Osteocyte (in vitro differentiated cells): Measurements from ENCODE around the gene RFC3. TPM values are rescaled to one million over a fixed set of nuclear protein-coding genes. Genes with fewer than 3 reads are reported as not detected.
A peak's percentile ranks its signal among the peaks of the same experiment; 100 is the strongest.

Experiments used
- DNase-seq: peaks from one replicate; pipeline ENCODE4 v3.0.0; 2021; ENCODE audit warnings: mixed read lengths; ENCODE audit not compliant: unreplicated experiment; ENCODE audit errors: extremely low spot score
- H3K27ac Mint-ChIP-seq: one replicate; pipeline ENCODE4 v1.8.0; 2021; ENCODE audit warnings: mild to moderate bottlenecking, mixed read lengths; ENCODE audit not compliant: unreplicated experiment
- H3K27me3 Mint-ChIP-seq: one replicate; pipeline ENCODE4 v1.8.0; 2021; ENCODE audit warnings: mixed read lengths; ENCODE audit not compliant: unreplicated experiment
- H3K36me3 Mint-ChIP-seq: one replicate; pipeline ENCODE4 v1.8.0; 2021; ENCODE audit warnings: mixed read lengths; ENCODE audit not compliant: unreplicated experiment
- H3K4me1 Mint-ChIP-seq: one replicate; pipeline ENCODE4 v1.8.0; 2021; ENCODE audit warnings: mixed read lengths; ENCODE audit not compliant: unreplicated experiment
- H3K4me3 Mint-ChIP-seq: one replicate; pipeline ENCODE4 v1.8.0; 2021; ENCODE audit warnings: mild to moderate bottlenecking, moderate library complexity, mixed read lengths; ENCODE audit not compliant: unreplicated experiment
- H3K9me3 Mint-ChIP-seq: one replicate; pipeline ENCODE4 v1.8.0; 2021; ENCODE audit warnings: mixed read lengths; ENCODE audit not compliant: unreplicated experiment
- total RNA-seq: library from RNA; stranded (reverse); gene quantifications from 2 replicates; pipeline ENCODE4 v1.2.1, GENCODE V29; 2021
- TF ChIP-seq, protein P1 (sequence below): fragments of 200-600 bp; sonication (generic); IDR thresholded peaks from 2 replicates; pipeline ENCODE4 v1.5.0; 2021; ENCODE audit warnings: antibody characterized with exemption, mild to moderate bottlenecking, moderate library complexity

RFC3 gene
- total RNA-seq, 1 donor from 2014 or later = 7.1 TPM

DNA sequence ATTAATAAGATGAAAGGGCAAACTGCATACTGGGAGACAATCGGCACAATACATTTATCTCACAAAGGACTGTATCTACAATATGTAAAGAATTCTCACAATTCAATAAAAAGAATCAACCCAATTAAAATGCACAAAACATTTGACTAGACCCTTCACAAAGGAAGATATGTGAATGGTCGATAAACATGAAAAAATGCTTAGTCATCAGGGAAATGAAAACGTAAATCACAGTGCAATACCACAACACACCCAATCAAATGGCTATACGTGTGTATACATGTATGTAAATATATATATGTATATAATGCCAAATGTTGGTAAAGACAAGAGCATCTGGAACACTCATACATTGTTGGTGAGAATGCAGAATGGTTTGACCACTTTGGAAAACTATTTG is 21.9 kb upstream of the RFC3 start:
- Mint-ChIP-seq H3K4me3 (no peak overlapping the region), H3K27ac (no peak overlapping the region), H3K36me3 (no peaks in the 10 kb centered on the region), H3K9me3 (peaks cover 3% of the 10 kb centered on the region), H3K4me1 (peaks cover 16% of the 10 kb centered on the region), H3K27me3 (peaks cover 6% of the 10 kb centered on the region)
- DNase-seq = no peak
- TF ChIP-seq, protein P1, sequence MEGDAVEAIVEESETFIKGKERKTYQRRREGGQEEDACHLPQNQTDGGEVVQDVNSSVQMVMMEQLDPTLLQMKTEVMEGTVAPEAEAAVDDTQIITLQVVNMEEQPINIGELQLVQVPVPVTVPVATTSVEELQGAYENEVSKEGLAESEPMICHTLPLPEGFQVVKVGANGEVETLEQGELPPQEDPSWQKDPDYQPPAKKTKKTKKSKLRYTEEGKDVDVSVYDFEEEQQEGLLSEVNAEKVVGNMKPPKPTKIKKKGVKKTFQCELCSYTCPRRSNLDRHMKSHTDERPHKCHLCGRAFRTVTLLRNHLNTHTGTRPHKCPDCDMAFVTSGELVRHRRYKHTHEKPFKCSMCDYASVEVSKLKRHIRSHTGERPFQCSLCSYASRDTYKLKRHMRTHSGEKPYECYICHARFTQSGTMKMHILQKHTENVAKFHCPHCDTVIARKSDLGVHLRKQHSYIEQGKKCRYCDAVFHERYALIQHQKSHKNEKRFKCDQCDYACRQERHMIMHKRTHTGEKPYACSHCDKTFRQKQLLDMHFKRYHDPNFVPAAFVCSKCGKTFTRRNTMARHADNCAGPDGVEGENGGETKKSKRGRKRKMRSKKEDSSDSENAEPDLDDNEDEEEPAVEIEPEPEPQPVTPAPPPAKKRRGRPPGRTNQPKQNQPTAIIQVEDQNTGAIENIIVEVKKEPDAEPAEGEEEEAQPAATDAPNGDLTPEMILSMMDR = no peak

DNA sequence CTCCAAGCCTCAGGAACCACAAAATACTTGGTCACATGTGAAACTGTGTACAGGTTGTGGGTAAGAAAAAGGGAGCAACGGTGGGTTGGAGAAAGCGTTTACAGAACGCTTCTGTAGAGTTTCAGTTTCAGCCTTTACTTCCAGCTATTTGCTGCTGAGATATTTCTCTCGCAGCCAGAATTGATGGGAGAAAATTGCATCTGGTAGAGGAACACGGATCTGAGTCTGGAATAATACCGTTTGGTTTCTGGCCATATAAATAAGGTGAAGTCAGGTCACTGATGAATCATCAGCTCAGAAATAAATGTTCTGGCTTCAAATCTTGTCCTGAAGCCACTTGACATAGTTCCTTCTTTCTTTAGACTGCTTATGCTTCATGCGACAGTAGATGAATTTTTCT is 20.3 kb upstream of the RFC3 start:
- Mint-ChIP-seq H3K27me3 (peaks cover 9% of the 10 kb centered on the region), H3K9me3 (no peaks in the 10 kb centered on the region), H3K36me3 (no peaks in the 10 kb centered on the region), H3K4me1 (peaks cover 16% of the 10 kb centered on the region), H3K4me3 (no peak overlapping the region), H3K27ac (no peak overlapping the region)
- no peak for DNase-seq
- TF ChIP-seq, protein P1 = no peak

DNA sequence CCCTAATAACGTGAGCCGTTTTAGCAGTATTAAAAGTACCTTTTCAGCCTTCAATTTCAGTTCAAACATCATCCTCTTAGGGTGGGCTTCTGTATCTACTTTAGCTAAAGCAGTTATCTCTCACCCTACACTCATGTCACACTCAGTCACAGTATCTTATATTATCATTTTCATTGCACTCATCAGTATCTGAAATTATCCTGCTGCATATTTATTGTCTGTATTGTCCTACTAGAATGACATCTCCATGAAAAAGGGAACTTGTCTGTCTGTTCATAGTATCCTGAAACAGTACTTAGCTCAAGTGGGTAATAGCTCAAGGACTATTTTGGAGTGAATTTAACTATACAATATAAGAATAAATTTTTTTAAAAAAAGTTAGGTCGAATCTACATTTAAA is 19.9 kb upstream of the RFC3 start:
- H3K9me3 Mint-ChIP-seq = no peaks in the 10 kb centered on the region
- DNase-seq = no peak
- peaks cover 13% of the 10 kb centered on the region for H3K27me3 Mint-ChIP-seq
- no peak overlapping the region for H3K4me3 Mint-ChIP-seq
- H3K36me3 Mint-ChIP-seq = no peaks in the 10 kb centered on the region
- no peak overlapping the region for H3K27ac Mint-ChIP-seq
- TF ChIP-seq, protein P1 = no peak
- H3K4me1 Mint-ChIP-seq = peaks cover 16% of the 10 kb centered on the region

DNA sequence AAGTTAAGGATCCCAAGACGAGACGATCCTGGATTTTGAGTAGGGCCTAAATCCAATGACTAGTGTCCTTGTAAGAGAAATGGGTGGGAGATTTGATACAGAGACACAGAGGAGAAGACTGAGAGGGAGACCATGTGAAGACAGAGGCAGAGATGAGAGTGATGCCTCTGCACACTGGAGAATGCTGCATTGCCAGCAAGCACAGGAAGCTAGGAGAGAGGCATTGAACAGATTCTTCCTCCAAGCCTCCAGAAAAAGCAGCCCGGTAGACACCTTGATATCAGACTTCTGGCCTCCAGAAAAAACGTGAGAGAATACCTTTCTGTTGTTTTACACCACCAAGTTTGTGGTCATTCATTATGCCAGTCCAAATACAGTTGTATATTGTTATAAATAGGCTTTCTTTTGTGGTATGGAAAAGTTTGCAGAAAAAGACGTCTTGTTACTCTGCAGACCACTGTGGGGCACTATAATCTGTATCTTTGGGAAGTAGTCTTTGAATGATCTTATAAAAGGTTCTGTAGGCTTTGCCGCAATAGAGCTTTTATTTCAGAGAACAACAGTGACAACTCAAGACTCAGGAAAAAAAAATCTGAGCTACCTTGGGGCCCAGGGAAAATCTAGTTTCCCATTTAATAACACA is 17.9 kb upstream of the RFC3 start:
- Mint-ChIP-seq H3K27me3 (peaks cover 21% of the 10 kb centered on the region), H3K4me3 (no peak overlapping the region)

DNA sequence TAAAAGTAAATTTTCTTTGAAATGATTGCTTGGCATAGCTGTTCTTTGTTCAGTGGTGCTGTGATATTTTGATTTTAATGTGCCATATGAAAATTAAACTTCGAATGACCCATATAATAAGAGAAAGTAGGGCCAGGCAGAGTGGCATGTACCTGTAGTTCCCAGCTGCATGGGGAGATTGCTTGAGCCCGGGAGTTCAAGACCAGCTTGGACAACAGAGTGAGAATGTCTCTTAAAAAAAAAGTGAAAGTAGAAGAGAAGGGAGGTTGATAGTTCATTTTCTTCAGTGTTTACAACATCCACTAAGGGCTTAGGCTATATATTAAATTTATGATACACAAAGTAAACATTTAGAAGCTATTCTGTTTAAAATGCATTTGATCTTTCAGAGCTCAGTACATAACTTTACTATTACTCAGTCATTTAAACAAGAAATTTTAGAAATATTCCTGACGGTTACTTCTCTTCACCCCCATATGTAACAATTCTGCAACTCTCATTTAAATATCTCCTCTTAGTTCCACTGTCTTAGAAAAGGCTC is 17.2 kb upstream of the RFC3 start:
- Mint-ChIP-seq H3K4me1 (peaks cover 10% of the 10 kb centered on the region), H3K27ac (no peak overlapping the region), H3K4me3 (no peak overlapping the region), H3K36me3 (no peaks in the 10 kb centered on the region), H3K27me3 (peaks cover 21% of the 10 kb centered on the region), H3K9me3 (no peaks in the 10 kb centered on the region)
- TF ChIP-seq, protein P1 = no peak
- no peak for DNase-seq

More for the DNA sequence above, 17.9 kb upstream of the RFC3 start:
- no peak overlapping the region for H3K27ac Mint-ChIP-seq
- H3K36me3 Mint-ChIP-seq = no peaks in the 10 kb centered on the region
- peaks cover 10% of the 10 kb centered on the region for H3K4me1 Mint-ChIP-seq
- TF ChIP-seq, protein P1 = peak; percentile 62
- no peaks in the 10 kb centered on the region for H3K9me3 Mint-ChIP-seq
- no peak for DNase-seq
